SKM-1 treated with dmso at 0.1 percent for 144 hours (cell line): Measurements from ENCODE around the gene ZBTB7A.

ENCODE experiments used
- DNase-seq: peaks from one replicate; lab custom pipeline; 2025; ENCODE audit not compliant: unreplicated experiment; lab: John Stamatoyannopoulos, UW

The ZBTB7A gene

GRCh38 chr19:4057931-4058692 is 8.6 kb downstream of the ZBTB7A start:
- DNase-seq: peak; percentile 82

GRCh38 chr19:4055209-4055552 is 11.5 kb downstream of the ZBTB7A start:
- DNase-seq: no peak

- DNase-seq: no peak
Observed at GRCh38 chr19:4054441-4055208, 12.1 kb downstream of the ZBTB7A start.

- DNase-seq: no peak
Observed at GRCh38 chr19:4053423-4054324, 13.0 kb downstream of the ZBTB7A start.

- DNase-seq: no peak
Observed at GRCh38 chr19:4052993-4053422, 13.7 kb downstream of the ZBTB7A start.

GRCh38 chr19:4052114-4052992 is 14.3 kb downstream of the ZBTB7A start:
- peak; percentile 63 for DNase-seq

- peak; percentile 89 for DNase-seq
Observed at GRCh38 chr19:4051175-4052101, 15.3 kb downstream of the ZBTB7A start.

GRCh38 chr19:4049432-4049831 is 17.3 kb downstream of the ZBTB7A start:
- no peak for DNase-seq

- no peak for DNase-seq
Observed at GRCh38 chr19:4046946-4047683, 19.6 kb downstream of the ZBTB7A start.

GRCh38 chr19:4046362-4046691 is 20.4 kb downstream of the ZBTB7A start:
- DNase-seq: no peak

GRCh38 chr19:4045597-4046361 is 20.9 kb downstream of the ZBTB7A start:
- DNase-seq: no peak

- no peak for DNase-seq
Observed at GRCh38 chr19:4044990-4045465, 21.7 kb downstream of the ZBTB7A start.

GRCh38 chr19:4043966-4044715 is 22.6 kb downstream of the ZBTB7A start:
- DNase-seq: no peak

- DNase-seq: no peak
Observed at GRCh38 chr19:4043401-4043800, 23.3 kb downstream of the ZBTB7A start.

GRCh38 chr19:4042731-4043082 is 24.0 kb downstream of the ZBTB7A start:
- DNase-seq: no peak

- no peak for DNase-seq
Observed at GRCh38 chr19:4042064-4042730, 24.5 kb downstream of the ZBTB7A start.
